Ovary (tissue), 9 donors: ENCODE measurements around the gene FAM98B. TPM values are rescaled to one million over a fixed set of nuclear protein-coding genes. Genes with fewer than 3 reads are reported as not detected.

Experiments used
- DNase-seq, 5 donors: peaks; one replicate each; pipeline ENCODE4 v3.0.0-alpha.2; 2019 to 2020
- H3K27ac ChIP-seq, 2 donors: fragments of 200-600 bp; one replicate each; pipeline versions ENCODE4 v1.5.1 to v1.8.0; 2019 to 2022
- H3K27me3 ChIP-seq: fragments of 200-600 bp; one replicate; pipeline ENCODE4 v1.8.0; 2022
- H3K36me3 ChIP-seq: fragments of 200-600 bp; sonication (generic); one replicate; pipeline ENCODE4 v1.5.1; 2019
- H3K4me1 ChIP-seq: one replicate; pipeline ENCODE4 v1.8.1; 2013; ENCODE audit warnings: mild to moderate bottlenecking, moderate library complexity; ENCODE audit not compliant: insufficient read depth
- H3K4me3 ChIP-seq: fragments of 200-600 bp; sonication (generic); one replicate; pipeline ENCODE4 v1.5.1; 2017
- H3K9me3 ChIP-seq, 2 donors: fragments of 200-600 bp in 1 of 2; sonication (generic) in 1 of 2; one replicate each; pipeline versions ENCODE4 v1.5.1 to v1.8.1; 2013 to 2019; ENCODE audit warnings: mild to moderate bottlenecking in 1 of 2, moderate library complexity in 1 of 2
- CTCF ChIP-seq, 3 donors: fragments of 450-650 bp in 2 of 3; fragments of 200-600 bp in 1 of 3; IDR thresholded peaks; one replicate each; pipeline versions ENCODE4 v1.5.1 to v1.8.0; 2016 to 2022; ENCODE audit warnings: antibody characterized with exemption in 3 of 3, mild to moderate bottlenecking in 1 of 3
- EP300 ChIP-seq: sonication (generic); formaldehyde crosslinking; IDR thresholded peaks from one replicate; pipeline ENCODE4 v1.6.1; 2017; ENCODE audit warnings: antibody characterized with exemption
- POLR2A ChIP-seq: fragments of 450-650 bp; IDR thresholded peaks from one replicate; pipeline ENCODE4 v1.6.1; 2017; ENCODE audit warnings: antibody characterized with exemption, mild to moderate bottlenecking, moderate library complexity
- WGBS, 3 donors: extraction: QIAGEN DNeasy Blood & Tissue Kit in 1 of 3; methylation state at CpG; one replicate each; pipeline versions ENCODE4 v1.1.5 to v1.1.7; 2013 to 2017; 5-methylcytosine and 5-hydroxymethylcytosine counted together
- intact Hi-C, 4 donors: fragments of 100-400 bp; cut with DNase I; formaldehyde crosslinking; loops; one replicate each; pipeline versions ENCODE4 v1.11.0 to v1.15.1; 2022 to 2023
- polyA plus RNA-seq, 2 donors: library from polyadenylated mRNA; stranded (reverse); fragments of 200-250 nt in 1 of 2; fragments of 350-450 nt in 1 of 2; fragmentation: Illumina TruSeq in 1 of 2; extraction: RNeasy Lipid Tissue Mini Kit (QIAGEN cat#74804) in 1 of 2; gene quantifications; one replicate each; pipeline ENCODE4 v1.2.3, GENCODE V29; 2013 to 2014
- total RNA-seq, 7 donors: library from RNA; depleted of rRNA in 2 of 7; stranded (reverse); fragments of >200 nt in 2 of 7; fragmentation: NEBNext Ultra II Directional in 3 of 7; extraction: Animal tissue kit (Norgen Biotek cat#: 25700) in 3 of 7; gene quantifications; one replicate each; pipeline versions ENCODE4 v1.1.0 to v1.2.4, GENCODE V29; 2016 to 2023
- donor health status: DM: no; HTN: no; CAD: no; lungs with moderate emphysema.
- donor health status: DM: no; HTN: no; CAD: no.
- donor health status: Bipolar disorder and iron deficiency.
- donor health status: DM: yes; HTN: yes; CAD: no.
- donor health status: DM: no; HTN: no; CAD: no.
- donor health status: DM: yes; HTN: yes; CAD: no.

Gene FAM98B
- total and polyA plus RNA-seq, 9 donors = 9.4 to 35.3 (median 19.8) TPM

GRCh38 chr15:38455092-38455491, 1.2 kb downstream of the FAM98B start:
- H3K36me3 ChIP-seq = no peaks in the 10 kb centered on the region
- no peaks in the 10 kb centered on the region for H3K9me3 ChIP-seq
- H3K4me1 ChIP-seq = peaks cover 3% of the 10 kb centered on the region
- peak overlapping the region; percentile 87 for H3K4me3 ChIP-seq
- TF ChIP-seq CTCF (IDR thresholded peaks at IDR 0.05) (no peak), EP300 (no peak), POLR2A (no peak)
- H3K27ac ChIP-seq = no peak overlapping the region
- 4 to 7% (median 6%) methylated on average over 4 of the region's 4 CpGs for WGBS, 3 donors
- no peak for DNase-seq
- H3K27me3 ChIP-seq = no peaks in the 10 kb centered on the region
- intact Hi-C loops = no loop called here

GRCh38 chr15:38458646-38459045, 4.7 kb downstream of the FAM98B start:
- Histone ChIP-seq H3K4me3 (no peak overlapping the region), H3K4me1 (peaks cover 5% of the 10 kb centered on the region), H3K36me3 (no peaks in the 10 kb centered on the region), H3K27ac (no peak overlapping the region), H3K9me3 (no peaks in the 10 kb centered on the region), H3K27me3 (no peaks in the 10 kb centered on the region)
- no peak for TF ChIP-seq EP300
- no peak for TF ChIP-seq POLR2A
- no peak for TF ChIP-seq CTCF (IDR thresholded peaks at IDR 0.05)
- 95 to 97% (median 97%) methylated on average over 5 of the region's 5 CpGs for WGBS, 3 donors
- intact Hi-C loops = no loop called here
- no peak for DNase-seq

GRCh38 chr15:38459480-38459879, 5.6 kb downstream of the FAM98B start:
- Histone ChIP-seq H3K9me3 (no peaks in the 10 kb centered on the region), H3K4me3 (no peak overlapping the region), H3K4me1 (peaks cover 5% of the 10 kb centered on the region), H3K36me3 (no peaks in the 10 kb centered on the region), H3K27me3 (no peaks in the 10 kb centered on the region), H3K27ac (no peak overlapping the region)
- 83 to 96% (median 95%) methylated on average over 6 of the region's 6 CpGs for WGBS, 3 donors
- TF ChIP-seq CTCF (IDR thresholded peaks at IDR 0.05) = no peak
- TF ChIP-seq POLR2A = no peak
- TF ChIP-seq EP300 = no peak
- intact Hi-C loops = no loop called here
- no peak for DNase-seq

GRCh38 chr15:38460543-38460942, 6.6 kb downstream of the FAM98B start:
- peaks cover 2% of the 10 kb centered on the region for H3K4me1 ChIP-seq
- DNase-seq = no peak
- WGBS, 3 donors = 88 to 92% (median 89%) methylated on average over 3 of the region's 3 CpGs
- TF ChIP-seq CTCF (IDR thresholded peaks at IDR 0.05) (no peak), EP300 (no peak), POLR2A (no peak)
- no peak overlapping the region for H3K4me3 ChIP-seq
- H3K27me3 ChIP-seq = no peaks in the 10 kb centered on the region
- H3K9me3 ChIP-seq = no peaks in the 10 kb centered on the region
- intact Hi-C loops = no loop called here
- no peaks in the 10 kb centered on the region for H3K36me3 ChIP-seq
- H3K27ac ChIP-seq = no peak overlapping the region
